ENCODE results near the gene ITGA2B.

GRCh38 chr17:44378171-44378705 is 11.2 kb downstream of the ITGA2B start:
- TF ChIP-seq EP300 (IDR thresholded peaks at IDR 0.05; ENCODE audit: borderline replicate concordance), result no peak
- TF ChIP-seq TCF12 (IDR thresholded peaks at IDR 0.05; ENCODE audit: low read depth), result no peak
- TF ChIP-seq YY1 (IDR thresholded peaks at IDR 0.05; ENCODE audit: low read depth), result no peak
- TF ChIP-seq REST (IDR thresholded peaks at IDR 0.05; ENCODE audit: low read depth), result no peak
- TF ChIP-seq EGR1 (IDR thresholded peaks at IDR 0.05), result no peak
- TF ChIP-seq MAX (IDR thresholded peaks at IDR 0.05), result no peak
- no peak for TF ChIP-seq RAD21 (IDR thresholded peaks at IDR 0.05; ENCODE audit: low read depth)
- TF ChIP-seq TAF1 (IDR thresholded peaks at IDR 0.05; ENCODE audit: low read depth), result no peak
- no peak for TF ChIP-seq CREB1 (IDR thresholded peaks at IDR 0.05; ENCODE audit: low read depth)
